NCI-H2227 treated with DMSO at 0.1 percent for 48 hours (cell line): ENCODE results near the gene BICRA.
"Not testable (repeated sequence)": the region's sequence is repeated elsewhere in the genome, so short reads cannot be mapped to it uniquely, and the experiment has no call there.

ENCODE experiments used
- DNase-seq: peaks from one replicate; lab custom pipeline; 2025; lab: John Stamatoyannopoulos, UW

BICRA gene

GRCh38 chr19:47663435-47663910, 54.5 kb downstream of the BICRA start:
- no peak for DNase-seq

GRCh38 chr19:47663911-47664771, 55.2 kb downstream of the BICRA start:
- no peak for DNase-seq

GRCh38 chr19:47668556-47668955, 59.6 kb downstream of the BICRA start:
- DNase-seq = not testable (repeated sequence)

GRCh38 chr19:47670736-47671135, 61.8 kb downstream of the BICRA start:
- no peak for DNase-seq

GRCh38 chr19:47671499-47671898, 62.6 kb downstream of the BICRA start:
- DNase-seq = no peak

- DNase-seq = no peak
These were observed 64.5 kb downstream of the BICRA start for GRCh38 chr19:47673426-47673825.

- no peak for DNase-seq
These were observed 65.6 kb downstream of the BICRA start for GRCh38 chr19:47674548-47674947.

GRCh38 chr19:47675271-47675670, 66.3 kb downstream of the BICRA start:
- DNase-seq = no peak

GRCh38 chr19:47675859-47676258, 66.9 kb downstream of the BICRA start:
- no peak for DNase-seq

- no peak for DNase-seq
These were observed 67.9 kb downstream of the BICRA start for GRCh38 chr19:47676811-47677210.

- DNase-seq = no peak
These were observed 70.4 kb downstream of the BICRA start for GRCh38 chr19:47679251-47679900.

- no peak for DNase-seq
These were observed 71.3 kb downstream of the BICRA start for GRCh38 chr19:47679922-47680857.

GRCh38 chr19:47680858-47681332, 72.0 kb downstream of the BICRA start:
- DNase-seq = no peak

- DNase-seq = no peak
These were observed 72.5 kb downstream of the BICRA start for GRCh38 chr19:47681388-47681787.

GRCh38 chr19:47681936-47682335, 73.0 kb downstream of the BICRA start:
- DNase-seq = no peak

GRCh38 chr19:47682939-47683338, 74.0 kb downstream of the BICRA start:
- no peak for DNase-seq

GRCh38 chr19:47686679-47687450, 77.9 kb downstream of the BICRA start:
- DNase-seq = no peak

- no peak for DNase-seq
These were observed 79.0 kb downstream of the BICRA start for GRCh38 chr19:47687906-47688305.

- DNase-seq = no peak
These were observed 82.2 kb downstream of the BICRA start for GRCh38 chr19:47691090-47691489.

GRCh38 chr19:47691782-47692181, 82.8 kb downstream of the BICRA start:
- no peak for DNase-seq

GRCh38 chr19:47693489-47693888, 84.6 kb downstream of the BICRA start:
- DNase-seq = no peak
